Retina (tissue), 1 donor: ENCODE results near the gene NUBP1.

ENCODE experiments used
- DNase-seq: peaks from one replicate; pipeline ENCODE4 v3.0.0-alpha.2; 2016

The NUBP1 gene

GRCh38 chr16:10808850-10809249 is 65.2 kb downstream of the NUBP1 start:
- DNase-seq = no peak

GRCh38 chr16:10809706-10810105 is 66.1 kb downstream of the NUBP1 start:
- DNase-seq = no peak

- no peak for DNase-seq
Measured at GRCh38 chr16:10812312-10813098, 68.9 kb downstream of the NUBP1 start.

GRCh38 chr16:10813099-10813455 is 69.4 kb downstream of the NUBP1 start:
- no peak for DNase-seq

- DNase-seq = peak; percentile 9
Measured at GRCh38 chr16:10817514-10817913, 73.9 kb downstream of the NUBP1 start.

GRCh38 chr16:10817963-10818941 is 74.6 kb downstream of the NUBP1 start, which contains the start of gene TVP23A:
TSS of gene TVP23A (minus strand) at chr16:10818794. CDS start at chr16:10818493, 301 bp downstream.
- peak; percentile 78 for DNase-seq
